PC-9 (cell line): ENCODE results near the gene DPYD.

ENCODE experiments used
- CTCF ChIP-seq: fragments of 200-600 bp; sonication (generic); conservative IDR thresholded peaks from 2 replicates; pipeline ENCODE4 v1.6.1; 2017; ENCODE audit warnings: mixed run types, antibody characterized with exemption, mild to moderate bottlenecking, moderate library complexity
- EZH2 ChIP-seq: fragments of 200-600 bp; sonication (generic); IDR thresholded peaks from 2 replicates; pipeline ENCODE4 v1.8.0; 2017; ENCODE audit warnings: antibody characterized with exemption, low read depth

GRCh38 chr1:97433824-97434177, 487.0 kb downstream of the DPYD start:
- TF ChIP-seq CTCF (no peak), EZH2 (no peak)
